Bronchial smooth muscle cell (primary cell): ENCODE measurements around the gene RABIF. TPM values are rescaled to one million over a fixed set of nuclear protein-coding genes. Genes with fewer than 3 reads are reported as not detected.

ENCODE experiments used
- total RNA-seq: library from RNA; depleted of rRNA; stranded (reverse); fragments of >200 nt; gene quantifications from 2 replicates; pipeline ENCODE4 v1.2.1, GENCODE V29; 2014

The RABIF gene
- 3.6 and 4.7 TPM in 2 replicates for total RNA-seq

GRCh38 chr1:202888531-202889360 lies at the start of gene RABIF:
Gene RABIF (minus strand): TSS chr1:202889149. CDS start chr1:202889098, 51 bp downstream.

GRCh38 chr1:202926581-202927491 lies 37.9 kb upstream of the RABIF start, which contains the start of gene KLHL12:
Gene KLHL12 (minus strand): TSS chr1:202927234. CDS start chr1:202925162, 2,072 bp downstream.

Other genes starting within 250 kb of the RABIF start
- under 0.01 TPM in 2 replicates for gene SYT2, start 178.7 kb downstream of the RABIF start, total RNA-seq
- gene KDM5B, start 80.7 kb downstream of the RABIF start, total RNA-seq, result 59.7 and 66.2 TPM in 2 replicates
- 0.16 TPM in 1 of 2 replicates, not detected in the other for gene PCAT6, start 78.2 kb downstream of the RABIF start, total RNA-seq
- gene KLHL12, start 38.1 kb upstream of the RABIF start, total RNA-seq, result 32.9 and 34.8 TPM in 2 replicates
- gene ADIPOR1, start 69.2 kb upstream of the RABIF start, total RNA-seq, result 59.9 and 93.7 TPM in 2 replicates
- 38.1 and 43.5 TPM in 2 replicates for gene CYB5R1, start 78.1 kb upstream of the RABIF start, total RNA-seq
- 68.1 and 86.4 TPM in 2 replicates for gene TMEM183A, start 118.2 kb upstream of the RABIF start, total RNA-seq
- 5.5 and 9.4 TPM in 2 replicates for gene PPFIA4, start 137.3 kb upstream of the RABIF start, total RNA-seq
- 0.09 TPM in 1 of 2 replicates, not detected in the other for gene MYOG, start 196.9 kb upstream of the RABIF start, total RNA-seq
- 3.2 and 24.5 TPM in 2 replicates for gene ADORA1, start 238.6 kb upstream of the RABIF start, total RNA-seq